ENCODE data around the gene TAF9B. TPM values are rescaled to one million over a fixed set of nuclear protein-coding genes. Genes with fewer than 3 reads are reported as not detected.
"Not testable (repeated sequence)": the region's sequence is repeated elsewhere in the genome, so short reads cannot be mapped to it uniquely, and the experiment has no call there.

The TAF9B gene, protein sequence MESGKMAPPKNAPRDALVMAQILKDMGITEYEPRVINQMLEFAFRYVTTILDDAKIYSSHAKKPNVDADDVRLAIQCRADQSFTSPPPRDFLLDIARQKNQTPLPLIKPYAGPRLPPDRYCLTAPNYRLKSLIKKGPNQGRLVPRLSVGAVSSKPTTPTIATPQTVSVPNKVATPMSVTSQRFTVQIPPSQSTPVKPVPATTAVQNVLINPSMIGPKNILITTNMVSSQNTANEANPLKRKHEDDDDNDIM
- 16.9 and 19.9 TPM in 2 replicates for total RNA-seq
- long read RNA-seq, transcript TAF9B-201 (7 exons, 2,713 nt) = major isoform, 80 of 100 reads
- long read RNA-seq, partial matches to known transcripts = 5 of 100 reads
- long read RNA-seq, other reads (novel, unspliced or antisense) = 14 of 100 reads

DNA sequence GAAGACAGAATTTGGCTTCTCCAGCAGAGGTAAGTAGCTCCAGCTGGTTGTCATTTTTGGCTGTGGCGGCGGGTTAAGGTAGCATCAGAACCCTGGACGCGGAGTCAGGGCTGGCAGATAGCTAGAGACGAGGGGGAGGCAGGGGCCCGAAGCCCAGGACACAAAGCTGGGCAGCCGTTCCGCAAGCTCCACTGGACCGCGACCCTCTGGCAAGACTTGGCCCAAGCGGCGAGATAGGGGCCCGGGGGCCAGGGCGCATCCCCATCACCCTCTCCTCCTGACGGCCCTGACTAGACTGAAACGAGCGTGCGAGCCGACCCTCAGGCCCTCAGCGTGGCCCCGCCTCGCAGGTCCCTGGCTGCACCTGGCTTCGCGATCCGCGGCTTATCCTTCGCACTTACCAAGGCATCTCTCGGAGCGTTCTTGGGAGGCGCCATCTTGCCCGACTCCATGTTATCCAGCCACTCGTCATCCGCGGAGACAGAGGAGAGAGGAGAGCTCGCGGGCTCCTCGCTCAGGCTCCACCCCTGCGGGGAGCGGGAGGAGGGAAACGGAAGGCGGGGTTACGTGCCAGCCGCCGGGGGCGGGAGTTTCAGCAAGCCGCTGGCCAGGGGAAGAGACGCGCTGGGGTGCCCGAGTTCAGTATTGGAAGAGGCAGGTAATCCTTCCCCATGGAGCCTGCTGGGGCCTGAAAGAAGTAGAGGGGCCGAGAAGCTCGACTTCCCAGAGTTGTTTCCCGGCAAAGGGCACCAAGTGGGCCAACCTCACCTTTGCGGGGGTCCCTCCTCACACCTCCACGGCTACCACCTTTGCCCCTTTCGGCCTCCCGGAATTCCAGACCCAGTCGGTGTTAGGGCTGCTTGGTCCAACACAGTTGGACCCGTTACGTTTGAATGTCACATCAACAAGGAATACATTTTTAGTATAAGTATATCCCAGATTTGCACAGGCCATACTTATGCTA lies at the start of gene TAF9B:
Gene TAF9B, minus strand, starts transcription at position 491 of the 964 bp plus-strand sequence. Its CDS starts 39 bp downstream, at position 452.
- H3K27me3 Mint-ChIP-seq (ENCODE audit: unreplicated experiment) = no peaks in the 10 kb centered on the region
- TF ChIP-seq, protein P1, sequence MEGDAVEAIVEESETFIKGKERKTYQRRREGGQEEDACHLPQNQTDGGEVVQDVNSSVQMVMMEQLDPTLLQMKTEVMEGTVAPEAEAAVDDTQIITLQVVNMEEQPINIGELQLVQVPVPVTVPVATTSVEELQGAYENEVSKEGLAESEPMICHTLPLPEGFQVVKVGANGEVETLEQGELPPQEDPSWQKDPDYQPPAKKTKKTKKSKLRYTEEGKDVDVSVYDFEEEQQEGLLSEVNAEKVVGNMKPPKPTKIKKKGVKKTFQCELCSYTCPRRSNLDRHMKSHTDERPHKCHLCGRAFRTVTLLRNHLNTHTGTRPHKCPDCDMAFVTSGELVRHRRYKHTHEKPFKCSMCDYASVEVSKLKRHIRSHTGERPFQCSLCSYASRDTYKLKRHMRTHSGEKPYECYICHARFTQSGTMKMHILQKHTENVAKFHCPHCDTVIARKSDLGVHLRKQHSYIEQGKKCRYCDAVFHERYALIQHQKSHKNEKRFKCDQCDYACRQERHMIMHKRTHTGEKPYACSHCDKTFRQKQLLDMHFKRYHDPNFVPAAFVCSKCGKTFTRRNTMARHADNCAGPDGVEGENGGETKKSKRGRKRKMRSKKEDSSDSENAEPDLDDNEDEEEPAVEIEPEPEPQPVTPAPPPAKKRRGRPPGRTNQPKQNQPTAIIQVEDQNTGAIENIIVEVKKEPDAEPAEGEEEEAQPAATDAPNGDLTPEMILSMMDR (IDR thresholded peaks at IDR 0.05) = no peak
- peaks cover 3% of the 10 kb centered on the region for H3K9me3 Mint-ChIP-seq (ENCODE audit: unreplicated experiment)
- H3K4me1 Mint-ChIP-seq (ENCODE audit: unreplicated experiment) = no peaks in the 10 kb centered on the region
- peak within 1 kb of the TSS; percentile 93 for H3K27ac Mint-ChIP-seq (ENCODE audit: unreplicated experiment)
- peak within 1 kb of the TSS; percentile 90 for H3K4me3 Mint-ChIP-seq (ENCODE audit: unreplicated experiment)
- H3K36me3 Mint-ChIP-seq (ENCODE audit: unreplicated experiment) = no peaks in the 10 kb centered on the region
- peak; percentile 93 for DNase-seq (ENCODE audit: extremely low spot score, unreplicated experiment)

DNA sequence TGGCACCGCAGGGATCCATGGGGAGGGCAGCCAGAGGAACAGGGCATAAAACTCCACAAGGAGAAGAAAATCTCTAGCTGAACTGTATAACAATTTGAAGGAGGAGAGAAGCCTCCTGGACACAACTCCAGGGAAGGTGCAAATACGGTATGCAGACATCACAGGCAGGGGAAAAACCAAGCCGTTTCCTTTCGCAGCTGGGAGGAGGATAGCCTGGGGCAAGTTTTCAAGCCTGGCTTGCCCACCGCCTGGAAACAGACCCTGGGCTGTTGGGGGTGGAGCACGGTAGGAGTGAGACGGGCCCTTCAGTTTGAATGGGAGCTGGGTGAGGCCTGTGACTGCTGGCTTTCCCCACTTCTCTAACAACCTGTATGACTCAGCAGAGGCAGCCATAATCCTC lies 43.4 kb upstream of the TAF9B start:
- H3K27me3 Mint-ChIP-seq (ENCODE audit: unreplicated experiment) = no peaks in the 10 kb centered on the region
- no peak overlapping the region for H3K4me3 Mint-ChIP-seq (ENCODE audit: unreplicated experiment)
- H3K27ac Mint-ChIP-seq (ENCODE audit: unreplicated experiment) = no peak overlapping the region
- TF ChIP-seq, protein P1 (IDR thresholded peaks at IDR 0.05) = no peak
- peaks cover 39% of the 10 kb centered on the region for H3K9me3 Mint-ChIP-seq (ENCODE audit: unreplicated experiment)
- H3K4me1 Mint-ChIP-seq (ENCODE audit: unreplicated experiment) = no peaks in the 10 kb centered on the region
- H3K36me3 Mint-ChIP-seq (ENCODE audit: unreplicated experiment) = no peaks in the 10 kb centered on the region
- DNase-seq (ENCODE audit: extremely low spot score, unreplicated experiment) = no peak

DNA sequence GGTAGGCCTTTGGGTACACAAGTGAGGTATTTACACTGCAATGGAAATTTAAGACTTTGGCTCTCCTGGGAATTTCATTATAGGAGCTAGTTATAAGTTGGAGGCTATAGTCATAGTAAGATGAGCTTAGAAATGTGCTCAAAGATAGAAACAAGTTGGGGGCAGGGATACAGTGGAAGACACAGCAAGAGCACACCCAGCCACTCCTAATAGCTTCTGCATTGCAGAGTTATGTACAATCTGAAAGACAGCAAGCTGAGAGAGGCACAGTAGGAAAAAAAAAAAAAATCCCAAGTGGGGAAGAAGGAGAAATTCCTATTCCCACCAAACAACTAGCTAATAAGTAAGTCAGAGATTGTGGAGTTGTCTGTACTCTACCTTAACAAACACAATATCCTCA lies 41.9 kb upstream of the TAF9B start:
- H3K27ac Mint-ChIP-seq (ENCODE audit: unreplicated experiment) = no peak overlapping the region
- no peaks in the 10 kb centered on the region for H3K4me1 Mint-ChIP-seq (ENCODE audit: unreplicated experiment)
- no peaks in the 10 kb centered on the region for H3K27me3 Mint-ChIP-seq (ENCODE audit: unreplicated experiment)
- no peak for DNase-seq (ENCODE audit: extremely low spot score, unreplicated experiment)
- TF ChIP-seq, protein P1 (IDR thresholded peaks at IDR 0.05) = no peak
- H3K36me3 Mint-ChIP-seq (ENCODE audit: unreplicated experiment) = no peaks in the 10 kb centered on the region
- peaks cover 29% of the 10 kb centered on the region for H3K9me3 Mint-ChIP-seq (ENCODE audit: unreplicated experiment)
- no peak overlapping the region for H3K4me3 Mint-ChIP-seq (ENCODE audit: unreplicated experiment)

DNA sequence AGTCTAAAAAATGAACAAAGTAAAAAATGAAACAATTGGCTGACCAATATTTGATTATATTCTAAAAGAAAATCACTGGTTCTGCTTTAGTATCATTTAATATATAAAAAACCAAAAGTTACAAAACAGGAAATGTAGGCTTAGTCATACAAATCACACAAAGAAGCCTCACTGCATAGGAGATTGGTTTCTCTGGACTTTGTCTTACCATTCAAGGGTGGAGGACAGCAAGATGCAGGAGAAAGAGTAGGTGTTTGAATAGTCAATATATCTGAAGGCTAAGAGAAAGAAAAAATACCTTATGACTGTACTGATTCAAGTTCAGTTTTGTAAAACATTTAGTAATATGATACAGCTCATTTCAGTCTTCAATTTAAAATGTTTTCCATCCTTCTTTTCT lies 28.6 kb upstream of the TAF9B start:
- Mint-ChIP-seq H3K27me3 (ENCODE audit: unreplicated experiment) (peaks cover 3% of the 10 kb centered on the region), H3K36me3 (ENCODE audit: unreplicated experiment) (no peaks in the 10 kb centered on the region), H3K9me3 (ENCODE audit: unreplicated experiment) (peaks cover 3% of the 10 kb centered on the region), H3K4me1 (ENCODE audit: unreplicated experiment) (no peaks in the 10 kb centered on the region), H3K27ac (ENCODE audit: unreplicated experiment) (no peak overlapping the region), H3K4me3 (ENCODE audit: unreplicated experiment) (no peak overlapping the region)
- DNase-seq (ENCODE audit: extremely low spot score, unreplicated experiment) = no peak
- TF ChIP-seq, protein P1 (IDR thresholded peaks at IDR 0.05) = no peak

DNA sequence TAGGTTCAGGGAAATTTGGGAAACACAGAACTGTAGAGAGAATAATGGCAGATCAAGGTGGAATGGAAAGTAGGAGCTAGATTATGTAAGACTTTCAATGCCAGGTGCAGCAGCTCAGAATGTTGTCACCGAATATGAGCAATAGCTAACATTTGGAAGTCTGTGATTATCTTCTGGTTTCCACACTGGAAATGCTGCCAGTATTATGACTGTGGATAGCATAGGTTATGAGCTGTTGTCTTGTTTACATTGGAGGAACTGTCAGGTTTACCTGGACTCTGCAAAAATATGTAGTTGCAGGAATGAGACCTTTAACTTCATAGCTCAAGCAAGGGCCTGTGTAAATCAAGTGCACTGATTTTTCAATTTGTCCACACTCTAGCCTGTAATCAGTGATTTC lies 26.0 kb upstream of the TAF9B start:
- Mint-ChIP-seq H3K27ac (ENCODE audit: unreplicated experiment) (no peak overlapping the region), H3K27me3 (ENCODE audit: unreplicated experiment) (peaks cover 3% of the 10 kb centered on the region), H3K36me3 (ENCODE audit: unreplicated experiment) (no peaks in the 10 kb centered on the region), H3K4me1 (ENCODE audit: unreplicated experiment) (no peaks in the 10 kb centered on the region), H3K9me3 (ENCODE audit: unreplicated experiment) (peaks cover 22% of the 10 kb centered on the region), H3K4me3 (ENCODE audit: unreplicated experiment) (no peak overlapping the region)
- DNase-seq (ENCODE audit: extremely low spot score, unreplicated experiment) = no peak
- TF ChIP-seq, protein P1 (IDR thresholded peaks at IDR 0.05) = no peak

DNA sequence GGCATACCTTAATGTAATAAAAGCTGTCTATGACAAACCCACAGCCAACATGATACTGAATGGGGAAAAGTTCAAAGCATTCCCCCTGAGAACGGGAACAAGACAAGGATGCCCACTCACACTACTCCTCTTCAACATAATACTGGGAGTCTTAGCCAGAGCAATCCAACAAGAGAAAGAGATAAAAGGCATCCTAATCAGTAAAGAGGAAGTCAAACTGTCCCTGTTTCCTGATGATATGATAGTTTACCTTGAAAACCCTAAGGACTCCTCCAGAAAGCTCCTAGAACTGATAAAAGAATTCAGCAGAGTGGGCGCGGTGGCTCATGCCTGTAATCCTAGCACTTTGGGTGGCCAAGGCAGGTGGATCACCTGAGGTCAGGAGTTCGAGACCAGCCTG lies 23.7 kb upstream of the TAF9B start:
- peaks cover 31% of the 10 kb centered on the region for H3K9me3 Mint-ChIP-seq (ENCODE audit: unreplicated experiment)
- H3K4me3 Mint-ChIP-seq (ENCODE audit: unreplicated experiment); DNase-seq (ENCODE audit: extremely low spot score, unreplicated experiment); H3K27me3 Mint-ChIP-seq (ENCODE audit: unreplicated experiment); H3K4me1 Mint-ChIP-seq (ENCODE audit: unreplicated experiment); H3K36me3 Mint-ChIP-seq (ENCODE audit: unreplicated experiment); H3K27ac Mint-ChIP-seq (ENCODE audit: unreplicated experiment): not testable (repeated sequence)

DNA sequence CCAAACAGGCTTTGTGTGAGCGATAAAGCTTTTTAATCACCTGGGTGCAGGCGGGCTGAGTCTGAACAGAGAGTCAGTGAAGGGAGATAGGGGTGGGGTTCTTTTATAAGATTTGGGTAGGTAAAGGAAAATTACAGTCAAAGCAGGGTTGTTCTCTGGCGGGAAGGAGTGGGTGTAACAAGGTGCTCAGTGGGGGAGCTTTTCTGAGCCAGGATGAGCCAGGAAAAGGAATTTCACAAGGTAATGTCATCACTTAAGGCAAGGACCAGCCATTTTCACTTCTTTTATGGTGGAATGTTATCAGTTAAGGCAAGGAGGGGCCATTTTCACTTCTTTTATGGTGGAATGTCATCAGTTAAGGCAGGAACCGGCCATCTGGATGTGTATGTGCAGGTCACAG lies 21.3 kb upstream of the TAF9B start:
- not testable (repeated sequence) for H3K36me3 Mint-ChIP-seq (ENCODE audit: unreplicated experiment); H3K4me1 Mint-ChIP-seq (ENCODE audit: unreplicated experiment)
- peaks cover 33% of the 10 kb centered on the region for H3K9me3 Mint-ChIP-seq (ENCODE audit: unreplicated experiment)

More for the DNA sequence above, 21.3 kb upstream of the TAF9B start:
- DNase-seq (ENCODE audit: extremely low spot score, unreplicated experiment); H3K4me3 Mint-ChIP-seq (ENCODE audit: unreplicated experiment); H3K27ac Mint-ChIP-seq (ENCODE audit: unreplicated experiment); H3K27me3 Mint-ChIP-seq (ENCODE audit: unreplicated experiment): not testable (repeated sequence)

Measured in osteocyte (in vitro differentiated cells).